ENCODE data around the gene CCDC141. TPM values are rescaled to one million over a fixed set of nuclear protein-coding genes. Genes with fewer than 3 reads are reported as not detected.

The CCDC141 gene
- total RNA-seq, 1 experiment from 2014 or later, result 1.8 TPM

DNA sequence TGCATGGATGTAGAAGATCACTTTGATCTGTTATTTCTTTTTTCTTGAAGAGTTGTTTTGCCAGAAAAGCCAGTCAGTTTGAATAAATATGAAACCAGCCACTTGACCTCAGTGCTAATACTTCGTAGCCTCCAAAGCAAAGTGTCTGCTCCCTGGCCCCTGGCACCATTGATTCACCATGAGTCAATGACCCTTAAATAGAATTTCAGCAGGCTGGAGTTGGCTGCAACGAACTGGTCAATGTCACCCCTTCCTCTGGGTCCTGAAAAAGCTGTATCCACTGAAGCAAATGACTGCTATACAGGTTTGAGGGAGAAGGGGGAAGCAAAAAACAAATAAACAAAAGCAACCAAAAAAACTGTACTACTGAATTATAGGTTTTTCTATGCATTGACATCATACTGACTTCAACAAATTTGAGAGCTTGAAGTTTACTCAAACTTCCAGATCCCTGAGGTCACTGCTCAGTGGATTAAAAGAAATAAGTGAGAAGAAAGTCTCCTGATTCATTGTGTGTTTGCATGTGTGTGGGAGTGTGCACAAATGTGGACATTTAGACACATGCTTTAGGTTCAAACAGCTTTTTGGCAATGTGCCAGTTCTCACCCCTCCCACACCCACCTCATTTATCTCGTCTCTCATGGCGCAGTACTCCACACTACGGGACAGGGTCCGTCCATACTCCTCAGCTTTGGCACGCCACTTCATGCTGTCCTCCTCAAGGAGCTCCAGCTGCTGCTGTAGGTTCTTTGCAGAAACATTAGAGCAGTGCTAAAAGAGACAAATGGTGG is 184.6 kb downstream of the CCDC141 start:
- peak; percentile 78 for DNase-seq (ENCODE audit: low read depth)

- peak; percentile 82 for DNase-seq (ENCODE audit: low read depth)
These were observed 185.9 kb downstream of the CCDC141 start for GRCh38 chr2:178863856-178864620.

- DNase-seq (ENCODE audit: low read depth), result no peak
These were observed 186.6 kb downstream of the CCDC141 start for GRCh38 chr2:178863130-178863855.

DNA sequence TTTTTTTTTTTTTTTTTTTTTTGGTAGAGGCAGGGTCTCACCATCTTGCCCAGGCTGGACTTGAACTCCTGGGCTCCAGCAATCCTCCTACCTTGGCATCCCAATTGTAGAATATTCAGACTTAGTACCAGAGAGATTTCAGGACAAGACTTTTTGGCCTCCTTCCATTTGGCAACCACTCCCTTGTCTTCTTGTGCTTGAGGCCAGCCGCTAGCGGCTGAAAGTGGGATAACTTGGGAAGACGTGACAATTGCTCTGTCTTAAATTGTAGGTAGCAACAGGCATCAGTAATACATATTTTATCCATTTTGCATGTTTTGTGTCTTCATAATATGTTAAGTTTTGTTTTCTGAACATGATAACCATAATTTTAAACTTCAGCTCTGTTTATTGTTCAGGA is 189.4 kb downstream of the CCDC141 start:
- DNase-seq (ENCODE audit: low read depth), result peak; percentile 74

DNA sequence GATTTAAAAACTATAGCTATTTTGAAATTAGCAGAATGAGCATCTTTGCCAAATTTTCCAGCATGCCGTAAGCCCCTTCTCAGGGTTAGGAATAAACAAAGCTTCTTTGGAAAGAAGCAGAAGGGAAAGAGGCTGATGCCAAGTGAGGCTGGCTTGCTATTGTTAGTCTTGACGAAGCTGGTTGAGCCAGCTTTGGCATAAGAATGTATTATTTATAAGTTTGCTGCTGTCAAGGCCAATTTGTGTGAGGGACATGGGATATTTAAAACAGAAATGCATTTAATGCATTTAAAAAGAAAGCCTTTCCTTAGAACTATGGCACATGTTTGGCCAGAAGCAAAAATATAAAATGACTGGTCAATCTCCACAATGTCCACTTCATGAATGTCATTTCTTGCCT is 190.2 kb downstream of the CCDC141 start:
- DNase-seq (ENCODE audit: low read depth), result no peak

GRCh38 chr2:178858896-178859625 is 190.9 kb downstream of the CCDC141 start:
- DNase-seq (ENCODE audit: low read depth), result no peak

- DNase-seq (ENCODE audit: low read depth), result no peak
These were observed 194.8 kb downstream of the CCDC141 start for GRCh38 chr2:178855151-178855550.

GRCh38 chr2:178848335-178848734 is 201.6 kb downstream of the CCDC141 start:
- DNase-seq (ENCODE audit: low read depth), result no peak

GRCh38 chr2:178846458-178846802 is 203.5 kb downstream of the CCDC141 start:
- DNase-seq (ENCODE audit: low read depth), result no peak

DNA sequence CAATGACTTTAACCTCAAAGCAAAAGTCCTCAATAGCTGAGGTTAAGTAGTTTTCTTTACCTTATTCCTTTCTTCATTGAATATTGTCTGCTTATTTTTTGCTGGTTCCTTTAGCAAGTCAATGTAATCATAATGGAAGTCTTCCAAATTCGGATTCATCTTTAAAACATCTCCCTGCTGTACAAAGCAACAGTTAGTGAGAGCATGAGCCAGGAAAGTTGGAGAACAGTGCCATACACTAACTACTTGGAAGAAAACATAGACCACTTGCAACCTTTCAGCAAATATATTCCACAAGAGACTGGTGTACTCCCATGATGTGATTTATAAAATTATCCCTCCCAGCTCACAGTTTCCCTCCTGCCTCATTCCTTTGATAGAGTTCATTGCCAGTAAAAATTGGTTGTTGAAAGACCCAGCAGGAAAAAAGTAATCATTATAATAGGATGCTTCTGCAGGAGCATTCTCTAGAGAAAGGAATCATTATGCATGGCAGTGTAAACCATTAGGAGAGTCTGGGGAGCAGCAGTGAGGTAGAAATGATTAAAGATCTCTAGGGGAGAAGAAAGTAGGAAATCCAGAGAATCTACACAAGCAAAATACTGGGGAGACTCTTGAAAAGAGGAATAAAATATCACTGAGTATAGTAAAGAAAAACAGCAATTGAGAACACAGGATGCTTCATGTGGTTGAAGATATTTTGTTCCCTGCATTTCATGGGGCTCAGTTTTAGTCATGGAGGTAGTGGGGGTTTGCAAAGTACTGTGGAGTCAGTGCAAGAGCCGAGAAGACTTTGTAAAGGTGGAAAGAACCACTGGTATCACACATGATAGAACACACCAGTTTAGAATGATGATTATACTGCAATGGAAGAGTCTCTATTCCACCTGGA is 204.1 kb downstream of the CCDC141 start:
- DNase-seq (ENCODE audit: low read depth), result peak; percentile 24

DNA sequence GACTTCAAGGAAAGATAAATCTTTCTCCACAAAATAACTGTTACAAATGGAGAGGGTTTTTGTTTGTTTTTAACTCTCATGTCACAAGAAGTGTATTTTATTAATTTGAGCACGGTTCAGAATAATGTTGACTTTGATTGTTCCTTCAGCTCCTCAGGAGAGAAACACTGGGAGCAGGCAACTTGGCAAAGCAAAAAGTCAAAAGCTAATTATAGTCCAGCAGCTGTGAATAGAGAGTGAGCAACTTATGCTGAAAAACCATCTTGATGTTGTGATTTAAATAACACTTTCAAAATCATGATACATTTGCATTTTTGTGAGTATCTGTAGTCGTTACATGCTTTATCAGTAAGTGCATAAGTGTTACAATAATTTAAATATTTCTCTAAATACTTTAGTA is 205.2 kb downstream of the CCDC141 start:
- DNase-seq (ENCODE audit: low read depth), result no peak

GRCh38 chr2:178844269-178844668 is 205.7 kb downstream of the CCDC141 start:
- DNase-seq (ENCODE audit: low read depth), result no peak

- no peak for DNase-seq (ENCODE audit: low read depth)
These were observed 206.2 kb downstream of the CCDC141 start for GRCh38 chr2:178843697-178844096.

GRCh38 chr2:178836807-178837206 is 213.1 kb downstream of the CCDC141 start:
- no peak for DNase-seq (ENCODE audit: low read depth)

DNA sequence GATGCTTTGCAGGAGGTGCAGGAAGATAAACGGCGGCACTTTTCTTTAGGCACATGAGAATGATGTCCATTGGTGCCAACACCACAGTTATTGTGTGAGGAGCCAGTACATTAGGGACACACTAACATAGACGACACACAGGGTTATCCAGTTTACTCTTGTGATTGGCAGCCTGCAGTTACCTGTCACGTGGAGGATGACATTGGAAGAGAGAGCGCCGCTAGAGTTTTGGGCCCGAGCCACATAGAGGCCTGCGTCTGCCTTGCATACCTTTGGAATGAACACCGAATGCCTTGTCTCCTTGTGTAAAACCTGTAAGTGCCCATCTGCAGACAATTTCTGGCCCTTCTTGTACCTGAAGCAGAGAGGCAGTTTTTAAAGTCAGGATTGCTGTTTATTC is 215.9 kb downstream of the CCDC141 start:
- DNase-seq (ENCODE audit: low read depth), result no peak

DNA sequence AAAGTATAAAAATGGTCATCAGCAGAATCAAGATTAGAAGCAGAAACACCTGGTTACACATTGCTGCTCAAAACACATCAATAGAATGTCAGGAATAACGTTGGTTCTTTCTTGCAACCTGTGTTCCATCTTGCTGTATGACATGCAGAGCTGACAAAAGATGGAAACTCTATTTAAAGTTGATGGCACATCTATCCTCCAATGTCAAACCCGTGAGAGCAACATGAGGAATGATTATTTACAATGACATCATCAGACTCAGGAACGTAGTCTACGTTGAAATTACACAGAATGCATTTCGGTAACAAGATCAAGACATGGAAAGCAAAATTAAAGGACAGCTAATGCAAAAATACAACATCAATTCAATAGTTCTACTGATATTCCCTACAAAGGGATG is 216.6 kb downstream of the CCDC141 start:
- DNase-seq (ENCODE audit: low read depth), result no peak

DNA sequence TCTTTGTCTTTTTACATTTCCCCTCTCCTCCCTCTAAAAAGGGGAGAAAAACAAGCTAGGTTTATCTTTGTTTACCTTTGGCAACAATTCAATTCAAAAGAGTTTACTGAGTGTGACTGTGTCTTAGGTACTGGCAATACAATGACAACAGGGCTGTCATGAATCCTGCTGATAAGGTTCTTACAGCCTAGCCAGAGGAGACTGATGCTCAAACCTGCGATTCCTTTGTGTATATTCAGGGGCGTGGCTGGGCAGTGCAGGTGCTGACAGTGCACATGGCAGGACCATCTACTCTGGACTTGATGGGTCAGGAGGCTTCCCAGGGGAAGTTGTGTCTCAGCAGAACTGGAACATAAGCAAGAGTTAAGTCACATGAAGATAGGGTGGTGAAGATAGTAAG is 219.5 kb downstream of the CCDC141 start:
- no peak for DNase-seq (ENCODE audit: low read depth)

GRCh38 chr2:178829981-178830380 is 220.0 kb downstream of the CCDC141 start:
- DNase-seq (ENCODE audit: low read depth), result no peak

DNA sequence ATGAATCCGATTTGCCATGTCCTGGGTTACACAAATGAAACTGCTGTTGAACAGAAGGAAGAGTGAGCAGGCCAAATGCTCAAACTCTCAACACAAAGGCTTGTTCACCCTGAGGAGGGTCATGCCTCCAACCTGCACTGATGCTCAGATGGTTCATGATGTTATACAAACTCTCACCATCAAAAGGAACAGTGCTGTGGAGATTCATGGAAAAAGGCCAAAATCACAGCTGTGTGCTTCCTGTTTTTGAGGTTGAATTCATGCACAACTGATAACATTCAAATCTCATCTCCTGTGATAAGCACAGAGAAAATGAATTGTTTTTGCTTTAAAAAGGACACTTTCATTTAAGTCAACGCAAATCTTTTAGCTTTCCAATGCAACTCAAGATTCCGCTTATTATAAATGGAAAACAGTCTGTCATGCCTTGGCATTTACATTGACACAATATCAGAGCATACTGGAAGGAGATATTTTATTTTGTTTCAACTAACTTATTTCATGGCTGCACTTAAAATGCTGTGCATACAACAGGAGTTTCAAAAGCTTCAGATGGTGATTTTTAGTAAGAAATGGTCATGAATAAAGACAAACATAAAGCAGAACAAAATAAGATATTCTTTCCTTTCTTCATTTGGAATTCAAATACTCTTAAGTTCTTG is 220.5 kb downstream of the CCDC141 start:
- peak; percentile 41 for DNase-seq (ENCODE audit: low read depth)

DNA sequence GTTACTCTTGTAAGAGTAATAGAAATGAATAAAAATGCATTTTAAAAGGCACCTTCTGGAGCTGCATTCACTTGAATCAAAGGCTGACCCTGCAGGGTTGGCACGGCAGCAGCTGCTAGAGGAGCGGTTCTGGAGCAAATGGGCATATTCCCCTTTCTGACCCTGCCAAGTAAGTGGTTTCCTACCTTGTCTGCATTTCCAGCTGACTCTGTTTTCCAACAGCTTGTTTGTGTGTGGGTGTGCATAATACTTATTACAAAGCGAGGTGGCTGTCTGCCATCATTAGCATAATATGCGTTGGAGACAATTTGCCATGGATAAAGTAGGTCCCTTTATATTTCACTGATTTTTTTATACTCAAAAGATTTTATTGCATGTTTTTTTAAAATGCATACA is 221.5 kb downstream of the CCDC141 start:
- no peak for DNase-seq (ENCODE audit: low read depth)

All from RPMI7951 (cell line).